NCI-H2227 treated with DMSO at 0.1 percent for 48 hours (cell line): Measurements from ENCODE around the gene STARD5.

Source experiments
- DNase-seq: peaks from one replicate; lab custom pipeline; 2025; lab: John Stamatoyannopoulos, UW

The STARD5 gene

DNA sequence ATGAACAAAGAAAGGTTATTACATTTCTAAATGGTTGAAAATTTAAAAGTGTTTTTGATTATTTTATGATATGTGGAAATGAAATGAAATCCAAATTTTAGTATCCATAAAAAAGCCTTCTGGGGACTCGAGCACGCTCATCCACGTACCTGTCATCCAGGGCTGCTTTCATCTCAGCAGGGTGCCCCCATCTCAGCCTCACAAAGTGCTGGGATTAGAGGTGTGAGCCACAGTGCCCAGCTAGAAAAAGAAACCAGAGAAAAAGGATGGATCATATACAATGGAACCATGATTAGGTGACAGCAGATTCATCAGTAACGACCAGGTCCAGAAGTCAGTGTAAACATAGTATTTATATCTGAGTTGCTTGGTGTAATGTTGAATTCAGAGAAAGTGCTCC, 49.7 kb downstream of the STARD5 start:
- DNase-seq = no peak

DNA sequence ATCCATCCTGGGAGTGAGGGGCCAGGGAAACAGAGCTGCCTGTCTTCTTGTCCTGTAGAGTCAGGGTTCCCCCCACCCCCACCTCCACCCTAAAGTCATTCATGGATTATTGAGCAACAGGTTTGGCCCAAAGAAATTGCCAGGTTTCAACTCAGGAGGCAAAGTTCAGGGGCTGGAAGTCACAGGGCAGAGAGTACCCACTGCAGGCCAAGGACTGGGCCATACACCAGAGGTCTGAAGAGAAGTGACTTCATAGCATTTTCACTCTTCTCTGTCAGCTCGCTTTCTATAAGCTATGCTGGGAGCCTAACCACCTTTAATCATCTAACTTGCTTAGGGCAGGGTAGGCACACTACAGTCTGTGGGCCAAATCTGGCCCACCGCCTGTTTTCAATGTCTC, 50.1 kb downstream of the STARD5 start:
- no peak for DNase-seq

DNA sequence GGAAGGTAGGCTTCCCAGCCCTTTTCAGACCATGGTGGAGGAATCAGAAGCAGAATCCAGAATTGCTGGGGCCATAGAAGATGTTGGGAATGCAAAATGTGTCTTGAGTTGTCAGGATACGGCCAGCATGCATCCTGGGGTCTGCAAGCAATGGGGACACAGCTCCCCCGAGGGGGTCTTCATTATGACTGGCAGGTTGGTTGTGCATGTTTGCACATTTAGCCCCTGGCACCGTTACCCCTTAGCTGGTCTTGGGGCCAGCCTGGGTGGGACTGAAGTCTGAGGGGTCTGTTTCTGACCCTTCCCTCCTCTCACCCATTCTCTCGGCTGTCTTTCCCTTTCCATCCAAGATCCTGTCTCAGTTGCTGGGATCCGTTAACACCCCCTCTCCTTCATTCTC, 50.7 kb downstream of the STARD5 start:
- DNase-seq = no peak

DNA sequence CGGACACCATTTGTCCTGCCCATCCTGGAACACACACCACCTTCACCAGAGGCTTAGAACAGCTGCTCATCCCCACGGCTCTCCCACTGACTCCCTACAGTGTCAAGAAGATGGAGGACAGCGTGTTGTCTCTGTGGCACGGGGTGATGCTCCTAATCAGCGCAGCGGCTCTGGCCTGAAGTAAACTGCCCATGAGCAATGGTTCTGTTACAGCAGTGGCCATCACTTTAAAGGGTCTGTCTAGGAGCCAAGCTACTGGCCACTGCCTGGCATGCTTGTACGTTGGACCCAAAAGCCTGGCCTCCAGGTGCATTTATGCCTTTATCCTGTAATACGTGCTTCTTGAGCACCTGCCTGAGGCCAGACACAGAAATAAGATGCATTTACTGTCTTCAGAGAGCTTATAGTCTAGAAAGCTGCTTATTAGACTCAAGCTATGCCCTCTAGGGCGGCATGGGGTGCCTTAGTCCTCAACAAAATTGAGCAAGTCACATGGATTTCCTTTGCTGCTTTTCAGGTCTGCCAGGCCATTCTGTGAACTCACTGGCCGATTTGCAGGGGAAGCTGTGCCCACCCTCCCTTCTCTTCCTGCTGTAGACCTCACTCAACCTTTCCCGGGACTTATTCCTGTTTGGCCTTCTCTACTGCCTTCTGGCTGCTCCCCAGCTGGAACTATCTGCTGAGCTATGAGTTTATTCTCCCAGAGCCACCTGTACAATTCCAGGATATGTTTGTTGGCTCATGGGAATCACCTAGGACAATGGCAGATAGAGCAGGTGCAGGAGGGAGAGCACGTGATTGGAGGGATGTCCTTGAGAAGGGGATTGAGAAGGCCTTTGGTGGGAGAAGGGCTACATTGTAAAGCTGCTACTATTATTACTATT, 51.9 kb downstream of the STARD5 start:
- no peak for DNase-seq

DNA sequence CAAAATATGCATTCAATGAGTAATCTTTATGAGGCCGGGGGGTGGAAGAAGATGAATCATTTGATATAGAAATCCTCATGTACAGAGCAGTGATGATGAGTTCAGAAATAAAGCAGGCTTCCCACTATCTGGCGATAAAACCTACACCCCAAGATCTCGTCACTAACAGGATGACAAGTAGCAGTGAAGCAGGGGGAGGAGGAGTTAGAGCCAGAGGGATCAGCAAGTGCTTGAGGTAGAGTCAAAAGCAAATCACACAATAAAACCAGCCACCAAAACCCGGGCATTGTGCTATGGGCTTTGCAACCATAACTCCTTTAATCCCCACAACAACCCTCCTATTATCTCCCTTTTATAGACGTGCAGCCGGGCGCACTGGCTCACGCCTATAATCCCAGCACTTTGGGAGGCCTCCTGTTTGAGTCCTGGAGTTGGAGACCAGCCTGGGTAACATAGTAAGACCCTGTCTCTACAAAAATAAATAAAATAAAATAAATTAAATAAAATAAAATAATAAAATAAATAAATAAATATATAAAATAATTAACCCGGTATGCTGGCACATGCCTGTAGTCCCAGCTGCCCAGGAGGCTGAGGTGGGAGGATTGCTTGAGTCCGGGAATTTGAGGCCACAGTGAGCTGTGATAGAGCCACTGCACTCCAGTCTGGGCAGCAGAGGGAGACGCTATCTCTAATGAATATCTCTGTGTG, 53.0 kb downstream of the STARD5 start:
- no peak for DNase-seq

DNA sequence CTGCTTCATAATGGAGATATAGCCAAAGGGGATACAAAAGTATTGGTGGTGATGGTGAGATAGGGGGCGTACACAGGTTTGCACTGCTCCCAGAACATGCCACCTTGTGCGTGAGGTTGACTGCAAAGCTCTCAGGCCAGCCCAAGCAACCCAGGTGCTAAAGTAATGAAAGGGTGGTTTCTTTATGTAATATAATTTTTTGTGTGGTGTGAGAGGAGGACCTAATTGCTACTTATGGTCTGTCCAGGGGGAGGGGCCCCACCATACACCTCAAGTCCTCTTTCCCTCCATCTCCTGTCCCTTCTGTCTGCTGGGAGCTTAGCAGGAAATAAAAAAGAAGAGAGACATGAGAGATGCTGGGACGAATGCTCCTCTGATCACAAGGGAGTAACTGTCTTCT, 53.8 kb downstream of the STARD5 start:
- no peak for DNase-seq

DNA sequence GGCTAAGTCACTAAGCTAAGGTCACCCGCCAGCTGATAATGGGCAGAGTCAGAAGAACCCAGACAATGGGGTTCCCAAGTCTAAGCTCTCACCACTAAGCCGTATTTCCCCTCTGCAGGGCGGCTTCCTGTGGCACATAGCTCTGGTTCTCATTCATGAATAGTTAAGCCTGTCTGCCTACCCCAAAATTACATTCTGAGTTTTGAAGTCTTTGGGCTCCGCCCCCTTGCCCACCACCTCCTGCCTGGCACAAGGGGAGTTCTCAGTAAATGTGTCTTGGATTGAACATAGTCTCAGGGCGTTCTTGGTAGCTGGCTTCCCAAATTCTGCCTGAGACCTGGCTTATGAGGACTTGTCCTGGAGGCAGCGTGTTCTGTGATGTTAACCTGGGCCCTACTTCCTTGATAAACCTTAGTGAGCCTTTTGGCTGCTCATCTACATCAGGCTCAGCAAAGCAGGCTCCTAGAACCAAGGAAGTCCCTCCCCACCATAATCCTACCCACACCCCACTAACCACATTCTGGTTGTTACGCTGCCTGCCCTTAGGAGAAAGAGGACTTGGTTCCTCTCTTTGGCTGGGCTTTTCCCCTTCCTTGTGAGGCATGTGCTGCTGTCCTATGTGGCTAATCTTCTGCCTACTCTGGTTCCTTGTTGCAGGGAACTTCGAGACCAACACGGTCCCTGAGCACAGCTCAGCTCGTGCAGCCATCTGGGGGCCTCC, 54.9 kb downstream of the STARD5 start:
- no peak for DNase-seq

DNA sequence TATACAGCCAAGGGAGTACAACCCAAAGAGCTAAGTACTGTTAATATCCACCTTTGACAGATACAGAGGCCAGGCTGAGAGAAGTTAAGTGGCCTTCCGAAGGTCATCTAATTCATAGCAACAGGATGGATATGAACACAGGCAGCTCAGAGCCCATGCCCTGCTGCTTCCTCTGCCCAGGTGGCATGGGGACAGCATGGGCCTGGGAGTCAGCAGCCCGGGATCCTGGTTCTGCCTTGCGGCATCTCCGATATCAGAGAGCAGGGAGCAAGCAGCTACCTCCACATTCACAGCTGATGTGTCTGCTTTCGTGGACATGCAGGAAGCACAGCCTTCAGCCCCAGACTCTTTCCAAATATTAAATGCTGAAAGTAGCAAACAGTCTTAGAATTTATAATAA, 55.6 kb downstream of the STARD5 start:
- DNase-seq = no peak

DNA sequence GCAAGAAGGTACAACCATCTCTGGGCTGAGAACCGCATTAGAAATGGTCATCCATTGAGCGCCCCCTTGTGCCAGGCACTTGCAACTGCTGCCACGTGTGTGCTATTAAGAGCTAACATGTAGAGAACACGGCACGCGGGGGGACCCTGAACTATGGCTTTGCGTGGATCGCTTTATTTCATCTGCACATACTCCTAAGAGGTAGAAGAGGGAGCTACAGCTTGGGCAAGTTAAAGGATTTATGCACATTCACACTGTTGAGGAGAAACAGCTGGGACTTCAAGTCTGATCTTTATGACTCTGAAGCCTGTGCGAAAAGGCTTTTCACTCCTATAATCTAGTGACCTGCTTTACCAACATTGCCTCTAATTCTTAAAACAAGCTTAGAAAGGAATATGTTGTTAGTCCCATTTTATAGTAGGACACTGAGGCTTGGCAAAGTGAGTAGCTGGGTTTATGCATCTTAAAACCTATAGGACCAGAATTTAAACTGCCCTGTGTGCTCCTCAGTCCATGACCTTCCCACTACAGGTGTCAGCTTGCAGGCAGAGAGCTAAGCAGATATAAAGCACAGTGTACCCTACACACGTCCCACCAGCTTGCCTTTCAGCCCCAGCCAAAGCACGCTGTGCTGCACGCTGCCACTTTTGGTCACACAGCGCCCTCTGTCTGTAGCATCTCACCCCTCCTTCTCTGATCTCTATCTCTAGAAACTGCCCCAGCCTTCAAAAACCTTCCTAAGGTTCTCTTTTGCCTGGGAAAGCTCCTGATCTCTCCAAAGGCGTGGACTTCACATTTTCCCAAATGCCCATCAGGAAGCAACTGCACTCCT, 57.8 kb downstream of the STARD5 start:
- peak; percentile 58 for DNase-seq

DNA sequence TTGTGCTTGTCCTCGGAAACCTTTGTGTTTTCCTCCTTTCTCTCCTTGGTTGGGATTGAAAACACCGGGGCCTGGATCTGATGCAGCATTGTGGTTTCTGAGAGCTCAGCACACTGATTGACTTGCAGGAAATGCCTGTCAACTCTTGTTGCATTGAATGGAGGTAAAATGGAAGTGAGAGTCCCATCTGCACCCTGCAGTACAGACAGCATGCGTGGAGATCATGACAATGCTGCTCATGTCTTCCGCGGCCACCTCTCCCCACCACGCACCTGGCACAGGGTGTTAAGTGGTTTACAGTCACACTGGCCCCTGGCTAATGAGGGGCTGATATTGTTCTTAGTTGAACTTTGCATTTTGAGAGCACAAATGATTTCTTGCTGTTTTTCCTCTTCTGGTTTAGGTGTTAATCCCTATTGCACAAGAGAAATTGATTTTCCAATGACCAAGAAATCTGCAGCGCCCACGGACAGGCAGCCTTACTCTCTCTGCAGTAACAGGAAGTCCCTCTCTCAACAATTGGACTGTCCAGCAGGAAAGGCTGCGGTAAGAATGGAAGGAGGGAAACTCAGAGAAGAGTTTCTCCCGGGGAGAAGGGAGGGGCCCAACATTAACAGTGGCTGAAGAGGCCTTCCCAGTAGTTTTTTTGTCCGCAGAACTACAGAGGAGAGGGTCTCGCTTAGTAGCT, 58.5 kb downstream of the STARD5 start:
- peak; percentile 42 for DNase-seq

DNA sequence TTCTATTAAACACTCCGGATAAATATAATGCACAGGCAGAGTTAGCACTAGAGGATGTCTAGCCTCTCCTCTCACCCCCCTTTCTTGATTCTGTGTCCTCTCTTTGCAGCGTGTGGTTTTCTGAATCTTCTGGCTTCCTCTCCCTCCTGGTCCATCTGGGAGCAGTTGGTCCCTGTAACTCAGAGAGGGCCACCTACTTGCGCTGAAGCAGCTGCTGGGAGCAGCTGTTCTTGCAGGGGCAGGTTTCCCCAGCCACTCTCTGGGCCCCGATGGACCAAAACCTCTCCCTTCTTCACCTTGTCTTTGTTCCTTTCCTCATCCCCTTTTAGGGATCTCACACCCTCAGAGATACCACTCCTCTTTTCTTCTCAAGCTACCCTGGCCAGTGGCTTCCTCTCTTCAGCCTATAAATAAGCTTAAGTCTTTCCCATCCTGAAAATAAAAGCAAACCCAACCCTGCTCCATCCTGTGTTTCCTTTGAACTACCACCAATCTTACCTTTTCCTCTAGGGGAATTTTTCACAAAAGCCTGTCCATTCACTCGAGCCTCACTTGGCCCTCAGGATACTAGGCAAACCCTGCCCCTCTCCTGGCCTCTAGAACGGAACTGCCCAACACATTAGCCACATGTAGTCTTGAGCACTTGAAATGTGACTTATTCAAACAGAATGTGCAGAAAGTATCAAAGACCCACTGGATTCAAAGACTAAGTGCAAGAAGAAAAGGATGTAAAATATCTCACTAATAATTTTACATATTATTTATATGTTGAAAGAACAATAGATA, 59.7 kb downstream of the STARD5 start:
- no peak for DNase-seq

DNA sequence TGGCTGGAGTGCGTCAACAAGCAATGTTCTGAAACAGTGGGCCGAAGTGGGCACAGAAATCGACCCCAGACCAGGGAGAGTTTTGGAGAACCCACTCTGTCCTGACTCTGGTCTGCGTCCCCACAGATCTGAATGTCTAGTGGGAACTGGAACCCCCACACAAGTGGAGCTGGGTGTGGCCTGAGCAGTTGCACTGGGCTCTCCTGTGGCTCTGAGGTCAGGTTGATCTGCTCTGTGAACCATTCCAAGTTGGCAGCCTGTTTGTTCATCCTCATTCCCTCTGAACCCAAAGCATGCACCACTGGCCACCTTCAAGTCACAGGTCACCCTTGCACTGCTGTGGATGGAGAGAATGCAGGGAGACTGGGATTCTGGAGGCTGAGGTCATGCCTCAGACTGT, 60.5 kb downstream of the STARD5 start:
- no peak for DNase-seq

DNA sequence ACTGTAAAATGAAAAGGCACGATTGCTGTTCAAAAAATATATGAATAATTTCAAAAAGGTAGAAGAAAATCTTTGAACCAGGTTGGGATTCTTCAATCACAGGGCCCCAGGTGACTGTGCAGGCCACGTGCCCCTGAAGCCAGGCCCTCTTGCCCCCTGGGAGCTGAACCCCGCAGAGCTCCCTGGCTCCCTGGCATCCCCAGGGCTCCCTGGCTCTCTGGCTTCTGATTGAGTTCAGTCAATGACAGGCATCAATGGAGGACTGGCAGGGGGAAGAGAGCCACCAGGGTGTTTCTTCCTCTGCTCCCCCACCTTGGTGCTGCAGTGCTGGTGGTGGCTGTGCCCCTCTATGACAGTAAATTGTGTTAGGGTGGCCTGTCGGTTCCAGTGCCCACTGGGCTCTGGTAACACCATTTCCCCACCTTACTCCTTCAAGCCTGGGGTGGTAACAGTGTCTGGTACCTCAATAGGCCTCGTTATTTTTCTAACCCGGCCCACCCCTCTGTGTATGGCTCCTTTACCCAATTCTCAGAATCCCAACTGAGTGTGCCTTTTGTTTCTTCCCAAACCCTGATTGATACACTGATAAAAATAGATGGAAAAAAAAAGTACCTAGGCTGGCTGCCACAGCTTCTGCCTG, 62.6 kb downstream of the STARD5 start:
- DNase-seq = no peak

DNA sequence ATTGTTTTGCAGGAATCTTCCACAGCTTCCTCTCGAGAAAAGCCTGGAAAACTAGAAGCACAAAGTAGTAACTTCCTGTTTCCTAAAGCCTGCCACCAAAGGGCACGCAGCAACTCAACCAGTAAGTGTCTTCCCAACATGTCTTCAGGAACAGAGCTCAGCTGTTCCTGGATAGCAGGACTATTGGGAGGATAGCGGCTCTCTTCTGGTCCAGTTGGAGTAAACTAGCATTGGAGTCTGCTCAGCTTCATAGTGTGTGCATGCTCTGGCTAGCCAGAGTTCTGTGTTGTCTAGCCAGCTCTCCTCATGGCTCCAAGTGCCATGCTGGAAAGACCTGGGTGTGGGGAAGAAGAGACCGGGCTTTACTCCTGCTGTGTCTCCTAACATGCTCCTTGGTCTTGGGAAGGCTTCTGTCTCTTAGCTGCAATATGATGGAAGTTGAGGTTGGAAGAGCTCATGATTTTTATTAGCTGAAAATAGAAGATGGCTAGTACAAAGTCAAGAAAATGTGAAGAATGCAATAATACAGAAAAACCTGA, 64.1 kb downstream of the STARD5 start:
- DNase-seq = no peak
